ENCODE measurements around the gene TBC1D14. TPM values are rescaled to one million over a fixed set of nuclear protein-coding genes. Genes with fewer than 3 reads are reported as not detected.
A peak's percentile ranks its signal among the peaks of the same experiment; 100 is the strongest.

TBC1D14 gene
- total RNA-seq, 1 experiment from 2014 or later = 16.7 TPM

- 0 out of 2 replicates have a peak, but pooled peaks cover 3% of the 10 kb centered on the region for H3K36me3 ChIP-seq
- no peaks in the 10 kb centered on the region for H3K27me3 ChIP-seq (replicated peaks)
- H3K4me1 ChIP-seq (replicated peaks) = peaks cover 41% of the 10 kb centered on the region
- H3K4me3 ChIP-seq = no peak overlapping the region
- H3K9me3 ChIP-seq (replicated peaks) = no peaks in the 10 kb centered on the region
- no peak for DNase-seq (ENCODE audit: low read depth in 1 of 2, low spot score in 2 of 2)
- no peak overlapping the region for H3K27ac ChIP-seq
These were observed 114.8 kb downstream of the TBC1D14 start for GRCh38 chr4:7024336-7024890.

DNA sequence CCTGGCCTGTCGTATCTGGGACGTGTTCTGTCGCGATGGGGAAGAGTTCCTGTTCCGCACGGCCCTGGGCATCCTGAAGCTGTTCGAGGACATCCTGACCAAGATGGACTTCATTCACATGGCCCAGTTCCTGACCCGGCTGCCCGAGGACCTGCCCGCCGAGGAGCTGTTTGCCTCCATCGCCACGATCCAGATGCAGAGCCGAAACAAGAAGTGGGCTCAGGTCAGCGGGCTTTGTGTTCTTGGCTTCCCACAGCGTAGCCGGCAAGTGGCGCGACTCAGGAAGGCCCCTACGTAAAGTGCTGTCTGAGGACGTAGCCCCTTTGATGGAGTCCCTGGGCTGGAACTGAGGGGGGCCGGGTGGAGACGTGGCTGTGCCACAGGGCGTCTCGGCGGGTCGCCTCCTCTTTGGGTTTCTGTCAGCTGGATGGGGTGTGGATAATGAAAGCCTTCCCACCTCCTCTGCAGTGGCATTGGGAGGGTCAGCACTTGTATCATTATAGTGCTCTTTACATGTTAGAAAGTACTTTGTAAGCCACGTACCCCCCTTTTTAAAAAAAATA lies 115.5 kb downstream of the TBC1D14 start:
- H3K36me3 ChIP-seq = 0 out of 2 replicates have a peak, but pooled peaks cover 3% of the 10 kb centered on the region
- no peak for DNase-seq (ENCODE audit: low read depth in 1 of 2, low spot score in 2 of 2)
- H3K27me3 ChIP-seq (replicated peaks) = no peaks in the 10 kb centered on the region
- H3K4me3 ChIP-seq = no peak overlapping the region
- H3K9me3 ChIP-seq (replicated peaks) = no peaks in the 10 kb centered on the region
- H3K27ac ChIP-seq = no peak overlapping the region
- H3K4me1 ChIP-seq (replicated peaks) = peaks cover 40% of the 10 kb centered on the region

- peaks cover 30% of the 10 kb centered on the region for H3K4me1 ChIP-seq (replicated peaks)
- DNase-seq (ENCODE audit: low read depth in 1 of 2, low spot score in 2 of 2) = no peak
- peaks cover 6% of the 10 kb centered on the region; the same call in 1 of the 2 replicates for H3K36me3 ChIP-seq
- H3K9me3 ChIP-seq (replicated peaks) = no peaks in the 10 kb centered on the region
- no peak overlapping the region for H3K4me3 ChIP-seq
- H3K27ac ChIP-seq = no peak overlapping the region
- no peaks in the 10 kb centered on the region for H3K27me3 ChIP-seq (replicated peaks)
These were observed 116.5 kb downstream of the TBC1D14 start for GRCh38 chr4:7026107-7026506.

- Histone ChIP-seq H3K27ac (no peak overlapping the region), H3K4me1 (replicated peaks) (peaks cover 19% of the 10 kb centered on the region), H3K27me3 (replicated peaks) (no peaks in the 10 kb centered on the region), H3K36me3 (peaks cover 7% of the 10 kb centered on the region; the same call in 1 of the 2 replicates), H3K4me3 (no peak overlapping the region), H3K9me3 (replicated peaks) (no peaks in the 10 kb centered on the region)
- no peak for DNase-seq (ENCODE audit: low read depth in 1 of 2, low spot score in 2 of 2)
These were observed 117.7 kb downstream of the TBC1D14 start for GRCh38 chr4:7027284-7027683.

GRCh38 chr4:7027913-7028312 lies 118.3 kb downstream of the TBC1D14 start:
- H3K4me1 ChIP-seq (replicated peaks) = peaks cover 12% of the 10 kb centered on the region
- no peaks in the 10 kb centered on the region for H3K27me3 ChIP-seq (replicated peaks)
- no peak overlapping the region for H3K4me3 ChIP-seq
- H3K36me3 ChIP-seq = peaks cover 7% of the 10 kb centered on the region; the same call in 1 of the 2 replicates
- no peak overlapping the region for H3K27ac ChIP-seq
- no peaks in the 10 kb centered on the region for H3K9me3 ChIP-seq (replicated peaks)
- no peak for DNase-seq (ENCODE audit: low read depth in 1 of 2, low spot score in 2 of 2)

DNA sequence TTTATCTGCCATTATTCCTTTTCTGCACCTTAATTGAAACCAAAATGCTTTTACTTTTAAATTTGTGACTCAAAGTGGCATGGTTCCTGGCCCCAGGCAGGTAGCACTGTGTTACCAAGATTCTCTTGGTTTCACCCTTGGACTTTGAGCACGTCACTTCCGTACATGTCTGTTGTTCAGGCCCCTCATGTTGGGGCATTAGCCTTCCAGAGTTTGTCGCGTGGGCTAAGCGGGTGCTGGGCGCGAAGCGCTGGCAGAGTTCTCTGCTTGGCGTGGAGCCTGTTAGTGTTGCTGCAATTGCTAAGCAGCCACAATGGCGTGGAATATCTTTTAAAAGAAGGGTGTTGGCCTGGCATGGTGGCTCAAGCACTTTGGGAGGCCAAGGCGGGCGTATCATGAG lies 119.6 kb downstream of the TBC1D14 start:
- no peak overlapping the region for H3K27ac ChIP-seq

DNA sequence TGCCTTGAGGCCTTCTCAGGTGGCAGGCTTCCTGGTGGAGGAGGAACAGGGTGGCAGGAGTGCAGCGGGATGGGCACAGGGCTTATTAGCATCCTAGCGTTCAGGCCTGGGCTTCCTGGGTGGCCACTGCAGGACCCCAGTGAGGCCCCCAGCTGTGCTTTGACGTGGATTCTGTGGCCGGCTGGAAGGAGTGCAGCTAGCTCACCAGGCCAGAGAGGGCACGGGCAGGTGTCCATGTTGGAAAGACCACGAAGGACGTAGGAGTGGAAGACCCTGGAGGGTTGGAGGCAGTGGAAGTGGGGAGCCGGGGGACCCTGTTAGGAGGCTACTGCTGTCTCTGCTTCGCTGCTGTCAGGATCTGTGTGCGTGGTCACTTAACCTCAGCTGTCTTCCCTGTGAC lies 120.3 kb downstream of the TBC1D14 start:
- Histone ChIP-seq H3K36me3 (peaks cover 7% of the 10 kb centered on the region; the same call in 1 of the 2 replicates), H3K4me3 (no peak overlapping the region), H3K27ac (no peak overlapping the region), H3K27me3 (replicated peaks) (no peaks in the 10 kb centered on the region), H3K4me1 (replicated peaks) (peaks cover 17% of the 10 kb centered on the region), H3K9me3 (replicated peaks) (no peaks in the 10 kb centered on the region)
- DNase-seq (ENCODE audit: low read depth in 1 of 2, low spot score in 2 of 2) = no peak

More for the DNA sequence above, 119.6 kb downstream of the TBC1D14 start:
- H3K9me3 ChIP-seq (replicated peaks) = no peaks in the 10 kb centered on the region
- H3K36me3 ChIP-seq = peaks cover 7% of the 10 kb centered on the region; the same call in 1 of the 2 replicates
- H3K4me3 ChIP-seq = no peak overlapping the region
- peaks cover 11% of the 10 kb centered on the region for H3K4me1 ChIP-seq (replicated peaks)
- H3K27me3 ChIP-seq (replicated peaks) = no peaks in the 10 kb centered on the region
- no peak for DNase-seq (ENCODE audit: low read depth in 1 of 2, low spot score in 2 of 2)

GRCh38 chr4:7030856-7031255 lies 121.2 kb downstream of the TBC1D14 start:
- H3K36me3 ChIP-seq = peaks cover 7% of the 10 kb centered on the region; the same call in 1 of the 2 replicates
- no peak for DNase-seq (ENCODE audit: low read depth in 1 of 2, low spot score in 2 of 2)
- H3K27me3 ChIP-seq (replicated peaks) = no peaks in the 10 kb centered on the region
- H3K27ac ChIP-seq = no peak overlapping the region
- no peak overlapping the region for H3K4me3 ChIP-seq
- H3K9me3 ChIP-seq (replicated peaks) = no peaks in the 10 kb centered on the region
- peaks cover 18% of the 10 kb centered on the region for H3K4me1 ChIP-seq (replicated peaks)

DNA sequence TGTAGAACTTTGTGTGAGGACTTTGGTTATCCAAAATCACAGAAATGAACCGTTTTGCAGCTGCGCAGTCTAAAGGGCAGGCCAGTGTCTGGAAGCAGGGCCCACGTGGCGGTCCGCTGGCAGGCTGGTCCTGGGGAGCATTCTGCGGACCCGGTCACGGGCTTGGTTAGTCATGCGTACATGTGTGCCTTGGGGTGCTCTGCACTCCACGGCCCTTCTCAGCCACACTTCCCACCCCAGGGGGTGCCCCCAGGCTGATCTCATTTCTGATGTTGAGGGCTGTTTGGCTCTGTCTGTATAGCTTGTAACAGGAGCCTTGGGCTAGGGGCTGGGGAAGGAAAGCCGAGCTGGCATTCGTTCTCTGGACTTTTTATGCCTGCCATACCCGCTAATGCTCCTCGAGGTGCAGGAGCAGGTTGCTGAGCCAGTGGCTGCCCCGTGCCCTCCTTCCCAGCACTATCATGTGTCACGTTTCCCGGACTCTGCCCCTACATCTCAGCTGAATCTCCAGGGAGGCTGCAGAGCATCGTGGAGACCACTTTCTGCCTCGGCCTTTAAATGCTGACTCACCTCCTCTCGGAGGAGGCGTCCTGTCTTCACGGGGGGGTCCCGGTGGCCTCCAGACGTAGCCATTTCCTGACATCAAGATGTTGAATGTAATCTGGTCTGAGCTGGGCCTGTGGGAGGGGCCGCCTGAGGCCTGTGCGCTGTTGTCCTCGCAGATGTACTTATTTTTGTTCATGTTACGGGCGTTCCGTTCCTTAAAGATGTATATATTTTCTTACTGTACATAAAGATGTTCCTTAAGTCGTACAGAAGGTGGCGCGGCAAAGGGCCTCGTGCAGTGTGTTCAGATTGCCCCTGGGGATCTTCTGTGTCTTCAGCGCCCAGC lies 122.2 kb downstream of the TBC1D14 start:
- Histone ChIP-seq H3K4me3 (no peak overlapping the region), H3K36me3 (peaks cover 7% of the 10 kb centered on the region; the same call in 1 of the 2 replicates), H3K27me3 (replicated peaks) (no peaks in the 10 kb centered on the region), H3K27ac (no peak overlapping the region), H3K9me3 (replicated peaks) (no peaks in the 10 kb centered on the region), H3K4me1 (replicated peaks) (peaks cover 23% of the 10 kb centered on the region)
- DNase-seq (ENCODE audit: low read depth in 1 of 2, low spot score in 2 of 2) = no peak

DNA sequence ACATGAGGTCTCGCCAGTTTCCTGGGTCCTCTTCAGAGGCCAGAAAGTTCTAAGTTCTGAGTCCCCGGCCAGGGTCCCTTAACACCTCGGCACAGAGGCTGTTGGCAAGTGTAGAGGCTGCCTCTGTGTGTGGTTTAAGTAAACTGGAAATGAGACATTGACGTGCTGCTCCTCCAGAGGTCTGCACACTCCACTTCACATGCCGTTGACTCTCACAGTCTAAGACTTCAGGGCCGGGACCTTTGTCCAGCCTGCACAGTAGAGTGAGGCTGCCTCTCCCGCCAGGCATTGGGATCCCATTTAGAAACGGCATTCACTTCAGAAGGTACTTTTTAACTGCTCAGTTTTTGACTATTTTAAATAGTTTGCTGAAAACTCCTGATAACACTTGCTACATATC lies 123.0 kb downstream of the TBC1D14 start:
- no peaks in the 10 kb centered on the region for H3K27me3 ChIP-seq (replicated peaks)
- H3K4me1 ChIP-seq (replicated peaks) = peaks cover 23% of the 10 kb centered on the region
- DNase-seq (ENCODE audit: low read depth in 1 of 2, low spot score in 2 of 2) = no peak
- no peak overlapping the region for H3K27ac ChIP-seq
- no peaks in the 10 kb centered on the region for H3K9me3 ChIP-seq (replicated peaks)
- H3K36me3 ChIP-seq = peaks cover 7% of the 10 kb centered on the region; the same call in 1 of the 2 replicates
- no peak overlapping the region for H3K4me3 ChIP-seq

- H3K36me3 ChIP-seq = peaks cover 7% of the 10 kb centered on the region; the same call in 1 of the 2 replicates
- H3K27ac ChIP-seq = no peak overlapping the region; the same call in 1 of the 2 replicates
- peak; percentile 9 to 44 for DNase-seq (ENCODE audit: low read depth in 1 of 2, low spot score in 2 of 2)
- no peaks in the 10 kb centered on the region for H3K9me3 ChIP-seq (replicated peaks)
- H3K27me3 ChIP-seq (replicated peaks) = no peaks in the 10 kb centered on the region
- no peak overlapping the region for H3K4me3 ChIP-seq
- H3K4me1 ChIP-seq (replicated peaks) = peaks cover 13% of the 10 kb centered on the region
These were observed 124.8 kb downstream of the TBC1D14 start for GRCh38 chr4:7034262-7035081.

DNA sequence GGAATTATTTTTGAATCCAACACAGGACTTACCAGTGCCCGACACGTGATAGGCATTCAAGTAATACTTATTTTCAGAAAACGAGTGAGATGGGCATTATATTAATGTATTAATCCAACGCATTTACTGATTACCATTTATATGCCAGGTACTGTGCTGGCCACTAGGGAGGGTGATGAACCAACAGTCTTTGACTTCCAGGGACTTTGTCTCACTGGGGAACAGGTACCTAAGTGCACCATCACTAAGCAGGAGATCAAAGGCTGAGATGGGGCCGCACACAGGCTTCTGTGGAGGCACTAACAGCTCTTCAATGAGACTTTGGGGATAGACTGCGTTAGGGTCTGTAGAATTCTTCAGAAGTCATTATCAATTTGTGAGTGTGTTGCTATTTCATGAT lies 127.8 kb downstream of the TBC1D14 start:
- H3K27ac ChIP-seq = no peak overlapping the region
- no peak overlapping the region for H3K4me3 ChIP-seq
- H3K36me3 ChIP-seq = no peaks in the 10 kb centered on the region
- no peaks in the 10 kb centered on the region for H3K9me3 ChIP-seq (replicated peaks)
- DNase-seq (ENCODE audit: low read depth in 1 of 2, low spot score in 2 of 2) = no peak
- peaks cover 20% of the 10 kb centered on the region for H3K4me1 ChIP-seq (replicated peaks)
- H3K27me3 ChIP-seq (replicated peaks) = no peaks in the 10 kb centered on the region

DNA sequence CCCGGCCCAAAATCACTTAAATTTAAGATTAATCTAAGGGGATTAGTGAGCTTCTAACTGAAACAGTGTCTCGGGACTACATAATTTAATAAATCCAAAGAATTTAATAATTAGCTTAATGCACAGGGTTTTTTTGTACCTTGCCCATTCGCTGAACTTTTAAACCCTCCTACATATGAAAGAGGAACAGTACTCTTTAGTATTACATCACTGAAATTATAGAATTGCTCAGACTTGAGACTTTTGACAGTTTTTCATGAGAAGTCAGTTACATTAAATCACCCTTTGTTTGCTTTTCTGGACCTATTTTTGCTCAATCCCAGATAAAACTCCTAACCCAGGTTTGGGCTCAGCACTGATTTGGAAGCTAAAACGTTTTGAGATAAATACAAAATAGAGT lies 131.1 kb downstream of the TBC1D14 start:
- Histone ChIP-seq H3K4me1 (replicated peaks) (peaks cover 17% of the 10 kb centered on the region), H3K36me3 (no peaks in the 10 kb centered on the region), H3K27me3 (replicated peaks) (no peaks in the 10 kb centered on the region), H3K27ac (no peak overlapping the region), H3K4me3 (no peak overlapping the region), H3K9me3 (replicated peaks) (no peaks in the 10 kb centered on the region)
- no peak for DNase-seq (ENCODE audit: low read depth in 1 of 2, low spot score in 2 of 2)
